DMS153 (cell line): ENCODE data around the gene GDPD4.

ENCODE experiments used
- DNase-seq: peaks from one replicate; lab custom pipeline; 2025; lab: John Stamatoyannopoulos, UW

Gene GDPD4

DNA sequence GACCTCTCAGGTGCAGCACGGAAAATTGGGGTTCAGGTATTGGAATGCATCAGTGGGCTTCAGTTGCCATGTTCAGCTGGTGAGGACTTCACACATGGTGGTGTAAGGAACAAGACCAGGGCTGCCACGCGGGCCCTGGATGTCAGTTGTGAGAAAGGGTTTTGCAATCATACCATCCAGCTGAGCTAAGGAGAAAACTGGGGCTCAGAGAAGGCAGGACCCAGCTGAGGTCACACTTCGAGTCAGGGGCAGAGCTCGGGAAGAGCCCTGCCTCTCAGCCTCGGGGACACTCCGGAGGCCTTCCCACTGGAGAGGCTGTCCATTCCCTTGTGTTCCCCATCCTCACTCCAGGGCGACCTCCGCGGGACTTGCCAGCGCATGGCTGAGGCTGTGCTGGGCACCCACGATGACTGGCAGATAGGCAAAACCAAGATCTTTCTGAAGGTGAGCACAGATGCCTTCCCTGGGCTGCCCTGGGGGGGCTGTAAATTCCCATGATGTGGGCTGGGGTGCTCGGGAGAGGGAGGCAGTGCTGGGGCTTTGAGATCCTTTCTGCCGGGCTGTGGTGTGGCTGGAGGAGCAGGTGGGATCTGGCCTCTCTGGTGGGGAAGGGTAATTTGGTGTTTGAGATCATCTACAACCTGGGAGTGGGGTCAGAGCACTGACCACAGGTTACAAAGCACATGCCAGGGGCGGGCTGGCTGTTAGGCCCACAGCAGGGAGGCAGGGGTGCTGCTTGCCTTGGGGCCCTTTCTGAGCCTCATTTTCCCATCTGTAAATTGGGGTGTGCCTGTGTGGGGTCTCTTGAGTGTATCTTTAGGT, 126.3 kb downstream of the GDPD4 start:
- DNase-seq, result no peak

DNA sequence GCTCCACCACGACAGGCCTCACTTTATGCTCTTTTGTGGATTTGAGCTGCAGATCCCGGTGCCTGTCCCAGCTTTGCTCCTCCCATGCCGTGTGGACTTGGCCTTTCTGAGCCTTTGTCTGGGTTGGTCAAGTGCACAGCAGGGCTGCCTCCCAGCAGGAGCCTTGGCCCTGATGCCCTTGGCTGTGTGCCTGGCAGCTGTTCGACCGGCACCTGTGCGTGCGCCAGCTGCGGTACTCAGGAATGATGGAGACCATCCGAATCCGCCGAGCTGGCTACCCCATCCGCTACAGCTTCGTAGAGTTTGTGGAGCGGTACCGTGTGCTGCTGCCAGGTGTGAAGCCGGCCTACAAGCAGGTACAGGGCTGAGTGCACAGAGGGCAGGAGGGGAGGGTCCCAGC, 126.9 kb downstream of the GDPD4 start:
- DNase-seq, result peak; percentile 67

DNA sequence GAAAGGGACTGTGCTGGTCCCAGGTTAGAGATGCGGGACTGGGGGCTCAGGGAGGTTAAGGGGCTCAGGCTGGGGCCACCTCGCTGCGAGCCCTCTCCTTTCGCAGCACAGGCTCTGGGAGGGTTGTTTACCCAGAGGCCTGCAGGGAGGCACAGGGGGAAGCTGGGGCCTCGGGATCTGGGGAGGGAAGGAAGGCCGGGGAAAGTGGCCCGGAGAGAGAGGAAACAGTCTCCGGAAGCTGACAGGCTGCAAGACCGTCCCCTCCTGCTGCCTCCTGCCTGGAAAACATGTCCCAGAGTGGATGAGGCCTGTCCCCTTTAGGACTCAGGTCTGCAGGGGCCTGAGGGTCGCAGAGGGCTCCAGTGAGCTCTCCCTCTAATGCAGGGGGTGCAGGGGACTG, 128.0 kb downstream of the GDPD4 start:
- no peak for DNase-seq

DNA sequence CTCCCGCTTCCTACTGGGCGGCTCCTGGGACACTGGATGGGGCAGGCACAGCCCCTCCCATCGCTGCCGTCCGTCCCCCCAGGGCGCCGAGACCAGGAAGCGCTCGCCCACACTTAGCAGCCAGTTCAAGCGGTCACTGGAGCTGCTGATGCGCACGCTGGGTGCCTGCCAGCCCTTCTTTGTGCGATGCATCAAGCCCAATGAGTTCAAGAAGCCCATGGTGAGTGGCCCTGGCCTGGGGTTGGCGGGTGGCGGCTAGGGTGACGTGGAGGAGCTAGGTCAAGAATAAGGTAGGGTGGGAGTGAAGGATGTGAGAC, 128.9 kb downstream of the GDPD4 start:
- DNase-seq, result no peak

DNA sequence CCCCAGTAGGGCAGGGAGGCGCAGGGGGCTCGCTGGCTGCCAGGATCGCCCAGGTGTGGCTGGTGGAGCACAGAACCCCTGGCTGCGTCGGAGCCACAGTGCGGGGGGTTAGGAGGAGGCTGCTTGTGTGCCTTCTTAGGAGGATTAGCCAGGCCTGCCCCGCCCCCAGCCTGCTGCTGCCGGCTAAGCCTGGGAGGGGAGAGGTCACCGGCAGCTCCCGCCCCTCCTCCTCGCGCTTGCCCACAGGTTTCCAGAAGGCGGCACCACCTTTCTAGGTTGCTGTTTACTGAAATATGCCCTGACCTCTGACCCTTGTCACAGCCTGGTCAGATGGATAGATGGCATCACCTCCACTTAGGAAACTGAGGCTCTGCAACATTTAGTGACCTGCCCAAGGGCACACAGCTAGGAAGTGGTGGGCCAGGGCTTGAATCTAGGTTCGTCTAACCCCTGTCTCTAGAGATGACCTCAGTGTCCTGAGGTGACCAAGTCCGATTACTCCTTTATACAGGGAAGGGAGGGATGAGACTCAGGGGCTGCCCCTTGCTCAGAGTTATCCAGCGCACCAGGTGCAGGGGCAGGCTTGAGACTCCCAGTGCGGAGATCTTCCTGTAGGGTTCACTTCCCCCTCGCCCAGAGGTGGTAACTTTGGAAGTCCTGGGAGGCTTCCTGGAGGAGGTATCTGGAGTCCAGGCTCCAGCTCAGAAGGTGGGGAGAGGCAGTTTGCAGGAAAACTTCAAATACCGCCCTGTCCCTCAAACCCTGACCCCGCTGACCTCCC, 129.4 kb downstream of the GDPD4 start:
- DNase-seq, result no peak

DNA sequence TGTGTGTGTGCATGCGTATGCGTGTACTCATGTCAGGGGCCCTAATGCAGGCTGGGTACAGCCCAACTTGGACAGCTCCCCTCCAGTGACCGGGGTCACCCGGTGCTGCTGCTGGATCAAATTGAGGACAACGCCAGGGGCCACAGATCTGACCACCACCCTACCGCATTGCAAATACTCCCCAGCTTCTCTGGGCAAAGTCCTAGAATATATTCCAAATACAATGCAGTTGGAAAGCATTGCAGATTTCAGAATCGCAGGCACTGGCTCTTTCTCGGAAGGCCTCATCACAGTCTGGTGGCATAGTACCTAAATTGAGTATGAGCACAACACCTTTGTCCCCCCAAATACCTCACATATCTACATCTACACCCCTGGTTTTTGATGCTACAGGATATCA, 130.2 kb downstream of the GDPD4 start:
- no peak for DNase-seq

DNA sequence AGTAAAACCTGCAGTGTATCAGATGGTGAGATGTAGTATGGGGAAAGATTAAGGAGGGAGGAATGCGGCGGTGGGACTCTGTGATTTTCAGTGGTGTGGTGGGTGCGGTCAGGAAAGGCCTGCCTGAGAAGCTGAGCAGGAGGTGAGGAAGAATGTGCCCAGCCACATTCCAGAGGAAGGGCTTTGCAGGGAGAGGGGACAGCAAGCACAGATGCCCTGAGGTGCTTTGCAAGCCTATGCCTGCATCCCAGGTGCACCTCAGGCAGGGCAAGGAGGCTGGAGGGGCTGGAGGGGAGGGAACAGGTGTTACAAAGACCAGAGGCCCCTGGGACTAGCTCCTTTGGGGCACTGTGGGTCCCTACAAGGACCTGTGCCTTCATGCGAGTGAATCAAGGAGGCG, 131.4 kb downstream of the GDPD4 start:
- no peak for DNase-seq

DNA sequence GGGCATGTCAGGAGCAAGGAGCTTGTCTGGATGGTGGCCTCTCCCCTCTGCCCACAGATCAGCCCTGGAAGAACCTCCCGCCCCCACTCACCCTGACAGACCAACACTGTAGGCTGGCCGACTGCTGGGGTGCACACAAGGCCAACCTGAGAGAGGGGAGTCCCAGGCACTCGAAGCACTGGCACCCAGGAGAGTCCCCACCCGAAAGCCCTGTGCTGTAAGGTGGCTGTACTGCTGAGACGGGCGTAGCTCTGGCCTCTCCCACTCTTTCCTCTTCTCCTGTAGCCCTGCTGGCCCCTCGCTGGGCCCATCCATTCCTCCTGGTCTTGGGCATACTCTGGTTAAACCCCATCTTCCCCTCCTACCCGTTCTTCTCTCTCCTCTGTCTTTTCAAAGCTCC, 133.7 kb downstream of the GDPD4 start:
- DNase-seq, result no peak

DNA sequence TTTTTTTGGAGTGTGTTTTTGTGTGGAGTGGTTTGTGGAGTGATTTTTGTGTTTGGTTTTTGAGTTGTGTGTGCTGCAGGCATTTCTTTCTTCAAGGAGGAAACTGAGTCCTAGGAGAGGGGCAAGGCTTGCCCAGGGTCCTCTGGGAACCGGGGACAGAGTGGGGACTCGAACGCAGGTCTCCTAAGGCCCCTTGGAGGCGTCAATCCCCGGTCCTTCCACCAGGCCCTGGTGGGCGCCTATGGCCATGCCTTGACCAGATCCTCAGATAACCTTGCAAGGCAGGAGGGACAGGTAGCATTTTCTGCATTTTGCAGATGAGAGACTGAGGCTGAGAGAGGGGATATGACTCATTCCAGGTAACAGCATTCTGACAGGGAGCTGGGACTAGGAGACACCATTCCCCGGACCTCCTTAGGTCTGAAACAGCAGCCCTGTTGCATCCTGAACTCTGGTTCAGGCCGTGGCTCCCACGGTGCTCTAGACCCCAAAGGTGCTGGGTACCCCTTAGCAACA, 134.3 kb downstream of the GDPD4 start:
- DNase-seq, result no peak
